Osteoblast (primary cell): ENCODE measurements around the gene BAIAP3. TPM values are rescaled to one million over a fixed set of nuclear protein-coding genes. Genes with fewer than 3 reads are reported as not detected.

Source experiments
- DNase-seq: peaks from one replicate; pipeline ENCODE4 v3.0.0; 2011; ENCODE audit warnings: low spot score, mixed read lengths; ENCODE audit not compliant: insufficient read length; ENCODE audit errors: missing footprints
- H2AFZ ChIP-seq: 2 replicates; pipeline ENCODE4 v1.6.0; 2011; ENCODE audit warnings: mild to moderate bottlenecking, low read length
- H3K27ac ChIP-seq: 2 replicates; pipeline ENCODE4 v1.5.1; 2011; ENCODE audit warnings: mild to moderate bottlenecking, low read depth, low read length, moderate library complexity
- H3K27me3 ChIP-seq: 2 replicates; pipeline ENCODE4 v1.6.0; 2012; ENCODE audit warnings: mild to moderate bottlenecking, control low read depth, inconsistent platforms, low read length, moderate library complexity; ENCODE audit not compliant: insufficient read depth
- H3K36me3 ChIP-seq: 2 replicates; pipeline ENCODE4 v1.5.1; 2011; ENCODE audit warnings: mild to moderate bottlenecking, low read length, control low read depth, moderate library complexity; ENCODE audit not compliant: insufficient read depth
- H3K4me1 ChIP-seq: 2 replicates; pipeline ENCODE4 v1.5.1; 2011; ENCODE audit warnings: mild to moderate bottlenecking, low read length, control low read depth, moderate library complexity; ENCODE audit not compliant: insufficient read depth
- H3K4me2 ChIP-seq: 2 replicates; pipeline ENCODE4 v1.6.0; 2011; ENCODE audit warnings: mild to moderate bottlenecking, low read length; ENCODE audit not compliant: insufficient read depth
- H3K4me3 ChIP-seq: fragments of 200-600 bp; sonication (generic); 3 replicates; pipeline ENCODE4 v1.5.1; 2012; ENCODE audit warnings: mild to moderate bottlenecking, low read length, inconsistent platforms; ENCODE audit not compliant: insufficient read depth
- H3K79me2 ChIP-seq: 2 replicates; pipeline ENCODE4 v1.6.0; 2012; ENCODE audit warnings: mild to moderate bottlenecking, low read length, control low read depth, inconsistent platforms; ENCODE audit not compliant: insufficient read depth
- H3K9me3 ChIP-seq: 2 replicates; pipeline ENCODE4 v1.5.1; 2011; ENCODE audit warnings: low read depth, low read length, control low read depth
- H4K20me1 ChIP-seq: 2 replicates; pipeline ENCODE4 v1.6.0; 2012; ENCODE audit warnings: mild to moderate bottlenecking, low read length, control low read depth; ENCODE audit not compliant: insufficient read depth
- CTCF ChIP-seq: IDR thresholded peaks from 2 replicates; pipeline ENCODE4 v1.5.1; 2011; ENCODE audit warnings: mild to moderate bottlenecking, low read depth, low read length, moderate library complexity; ENCODE audit errors: extremely low read depth
- total RNA-seq: library from RNA; depleted of rRNA; stranded (reverse); fragments of >200 nt; gene quantifications from 2 replicates; pipeline ENCODE4 v1.2.3, GENCODE V29; 2012

BAIAP3 gene
- total RNA-seq, 1 donor = under 0.01 TPM

DNA sequence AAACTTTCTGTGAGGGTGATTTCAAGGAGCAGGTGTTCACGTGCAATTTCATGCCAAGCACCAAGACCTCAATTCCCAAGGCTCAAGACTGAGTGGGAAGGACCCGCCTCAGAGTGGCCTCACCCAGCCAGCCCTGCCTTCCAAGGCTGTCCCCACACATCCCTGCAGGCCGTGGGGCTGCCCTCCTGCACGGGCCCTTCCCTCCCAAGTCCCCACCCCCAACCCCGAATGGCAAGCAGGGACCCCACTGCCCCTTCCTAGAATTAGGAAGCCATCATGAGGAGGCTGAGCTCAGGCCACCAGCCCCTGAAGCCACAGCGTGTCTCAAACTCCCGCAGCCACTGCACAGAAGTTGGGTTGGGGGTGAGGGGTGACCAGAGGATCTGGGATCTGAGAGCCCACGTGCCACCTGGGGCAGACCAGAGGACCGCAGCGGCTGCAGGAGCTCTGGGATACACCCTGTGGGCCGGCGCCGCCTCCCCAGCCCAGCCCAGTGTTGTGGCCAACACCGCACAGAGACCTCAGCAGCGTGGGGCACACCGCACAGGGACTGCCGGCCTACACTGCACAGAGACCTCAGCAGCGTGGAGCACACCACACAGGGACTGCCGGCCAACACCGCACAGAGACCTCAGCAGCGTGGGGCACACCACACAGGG lies 39.0 kb downstream of the BAIAP3 start:
- Histone ChIP-seq H4K20me1 (no peaks in the 10 kb centered on the region), H3K27ac (no peak overlapping the region), H3K4me1 (no peaks in the 10 kb centered on the region), H2AFZ (no peak overlapping the region), H3K27me3 (no peaks in the 10 kb centered on the region), H3K4me3 (no peak overlapping the region), H3K79me2 (no peaks in the 10 kb centered on the region), H3K36me3 (peaks cover 5% of the 10 kb centered on the region), H3K9me3 (no peaks in the 10 kb centered on the region), H3K4me2 (no peak overlapping the region)
- DNase-seq = no peak
- TF ChIP-seq CTCF = no peak

DNA sequence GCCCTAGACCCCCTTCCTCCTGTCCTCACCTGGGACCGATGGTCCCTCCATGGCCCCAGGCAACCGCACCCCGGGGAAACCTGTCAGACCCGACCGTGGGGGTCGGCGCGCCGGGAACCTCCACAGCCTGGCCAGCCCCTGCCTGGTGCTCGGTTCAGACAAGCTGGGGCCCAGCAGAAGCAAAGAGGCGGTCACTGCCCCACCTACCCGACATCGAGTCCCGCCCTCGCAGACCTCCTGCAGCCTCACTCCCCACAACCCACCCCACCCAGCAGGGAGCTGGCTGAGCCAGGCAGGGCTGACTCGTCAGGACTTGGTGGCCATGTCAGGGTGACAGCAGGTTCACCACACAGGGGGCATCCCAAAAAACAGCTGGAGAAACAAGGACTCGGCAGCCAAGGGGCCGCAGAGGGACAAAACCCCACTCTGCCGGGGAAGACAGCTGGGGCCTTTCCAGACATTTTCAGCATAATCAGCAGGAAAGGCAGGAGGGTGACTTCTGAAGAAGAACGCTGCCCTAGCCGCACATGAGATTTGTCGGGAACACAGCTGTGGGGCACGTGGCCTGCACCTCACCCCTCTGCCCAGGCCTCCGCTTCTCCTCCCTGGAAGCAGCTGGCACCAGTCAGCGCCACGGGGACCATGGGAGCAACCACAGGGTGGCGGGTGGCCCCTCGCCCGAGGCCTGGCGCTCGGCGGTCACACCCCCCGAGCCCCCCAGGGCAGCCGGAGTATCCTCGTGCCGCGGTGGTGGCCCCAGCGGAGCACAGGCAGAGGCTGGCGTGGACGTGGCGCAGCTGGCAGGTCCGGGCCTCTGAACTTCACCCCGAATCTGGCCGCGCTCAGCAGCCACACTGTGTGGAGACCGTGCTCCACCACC lies 41.2 kb downstream of the BAIAP3 start:
- H3K27me3 ChIP-seq = no peaks in the 10 kb centered on the region
- H4K20me1 ChIP-seq = peaks cover 2% of the 10 kb centered on the region
- DNase-seq = no peak
- no peak overlapping the region for H3K4me2 ChIP-seq
- H3K27ac ChIP-seq = no peak overlapping the region
- H2AFZ ChIP-seq = no peak overlapping the region
- no peaks in the 10 kb centered on the region for H3K9me3 ChIP-seq
- peaks cover 9% of the 10 kb centered on the region for H3K4me1 ChIP-seq
- TF ChIP-seq CTCF = no peak
- H3K79me2 ChIP-seq = no peaks in the 10 kb centered on the region
- H3K4me3 ChIP-seq = no peak overlapping the region
- H3K36me3 ChIP-seq = peaks cover 5% of the 10 kb centered on the region

- H3K27ac ChIP-seq = no peak overlapping the region
- H3K4me2 ChIP-seq = no peak overlapping the region
- no peaks in the 10 kb centered on the region for H3K27me3 ChIP-seq
- no peaks in the 10 kb centered on the region for H3K79me2 ChIP-seq
- no peaks in the 10 kb centered on the region for H3K9me3 ChIP-seq
- peaks cover 9% of the 10 kb centered on the region for H3K4me1 ChIP-seq
- H3K36me3 ChIP-seq = no peaks in the 10 kb centered on the region
- no peak overlapping the region for H2AFZ ChIP-seq
- H3K4me3 ChIP-seq = no peak overlapping the region
- TF ChIP-seq CTCF = no peak
- DNase-seq = no peak
- peaks cover 2% of the 10 kb centered on the region for H4K20me1 ChIP-seq
Observed at GRCh38 chr16:1375298-1375640, 41.8 kb downstream of the BAIAP3 start.

DNA sequence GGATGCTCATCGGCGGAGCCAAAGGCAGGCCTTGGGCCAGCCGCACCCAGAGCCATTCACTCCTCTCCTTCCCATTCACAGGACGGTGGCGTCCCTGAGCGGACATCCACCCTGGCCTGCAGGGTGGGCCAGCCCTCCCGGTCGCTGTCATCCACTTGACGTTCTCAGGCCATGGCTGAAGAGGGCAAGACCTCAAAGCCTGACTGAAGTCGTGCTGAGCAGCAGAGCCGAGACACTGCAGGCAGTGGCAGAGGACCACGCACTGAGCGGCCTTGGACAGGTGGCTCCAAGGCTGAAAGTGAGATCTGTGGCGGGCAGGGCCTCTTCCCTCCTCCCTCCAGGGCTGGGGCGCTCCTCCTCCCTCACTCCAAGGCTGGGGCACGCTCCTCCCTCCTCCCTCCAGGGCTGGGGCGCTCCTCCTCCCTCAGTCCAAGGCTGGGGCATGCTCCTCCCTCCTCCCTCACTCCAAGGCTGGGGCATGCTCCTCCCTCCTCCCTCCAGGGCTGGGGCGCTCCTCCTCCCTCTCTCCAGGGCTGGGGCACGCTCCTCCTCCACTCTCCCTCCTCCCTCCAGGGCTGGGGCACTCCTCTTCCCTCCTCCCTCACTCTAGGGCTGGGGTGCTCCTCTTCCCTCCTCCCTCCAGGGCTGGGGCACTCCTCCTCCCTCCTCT lies 42.4 kb downstream of the BAIAP3 start:
- H3K4me2 ChIP-seq = no peak overlapping the region
- no peak for TF ChIP-seq CTCF
- no peak overlapping the region for H3K4me3 ChIP-seq
- peaks cover 9% of the 10 kb centered on the region for H3K4me1 ChIP-seq
- no peak for DNase-seq
- H2AFZ ChIP-seq = no peak overlapping the region
- H3K9me3 ChIP-seq = no peaks in the 10 kb centered on the region
- H3K79me2 ChIP-seq = no peaks in the 10 kb centered on the region
- H4K20me1 ChIP-seq = peaks cover 2% of the 10 kb centered on the region
- H3K27ac ChIP-seq = no peak overlapping the region
- no peaks in the 10 kb centered on the region for H3K36me3 ChIP-seq
- H3K27me3 ChIP-seq = no peaks in the 10 kb centered on the region
